ENCODE results near the gene QSOX2. TPM values are rescaled to one million over a fixed set of nuclear protein-coding genes. Genes with fewer than 3 reads are reported as not detected.

QSOX2 gene
- polyA plus RNA-seq, 2 of the 4 experiments (the other 2 are of a cell fraction): 22.3 to 30.2 TPM

DNA sequence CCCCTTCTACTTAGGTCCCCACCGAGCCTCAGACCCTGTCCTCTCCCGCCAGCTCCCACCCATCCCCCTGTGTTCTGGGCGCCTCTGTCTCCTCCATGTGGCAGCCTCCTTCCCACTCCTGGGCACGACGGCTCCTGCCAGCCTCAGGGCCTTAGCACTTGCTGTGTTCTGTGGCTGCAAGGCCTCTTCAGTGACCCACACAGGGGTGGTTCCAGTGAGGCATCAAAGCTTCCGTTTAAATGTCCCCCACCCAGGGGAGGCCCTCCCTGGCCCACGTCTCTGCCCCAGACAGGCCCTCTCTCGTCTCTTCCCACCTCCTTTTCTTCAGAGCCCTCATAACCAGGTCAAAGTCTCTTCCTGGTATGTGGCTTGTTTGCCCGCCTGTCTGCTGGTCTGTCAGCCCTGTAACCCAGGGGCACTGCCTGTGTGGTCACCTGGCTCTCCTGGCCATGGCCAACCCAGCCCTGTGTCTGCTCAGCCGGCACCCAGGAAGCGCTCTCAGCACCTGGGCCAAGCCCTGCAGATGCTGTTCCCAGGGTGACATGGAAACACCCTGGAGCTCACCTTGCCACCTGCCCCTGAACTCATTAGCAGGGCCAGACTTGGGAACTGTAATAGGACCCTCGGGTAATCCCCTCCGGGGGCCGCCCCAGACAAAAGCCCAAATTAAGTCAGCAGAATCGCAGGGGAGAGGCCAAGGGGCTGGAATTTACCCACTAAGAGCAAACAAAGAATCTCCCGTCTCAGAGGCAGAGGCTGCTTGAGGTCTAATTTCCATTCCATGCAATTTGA lies 74.4 kb downstream of the QSOX2 start:
- ChIA-PET POLR2A (no interaction called here), CTCF (interaction anchor here (0.6 to 7.5 kb wide), 34 partner anchors 9 to 346 kb away, joined by 3 to 64 read pairs (median 4); no protein-coding TSS in a partner anchor)
- WGBS (ENCODE audit: missing lambda C conversion rate): 28% methylated on average over 13 of the region's 16 CpGs
- DNase-seq (ENCODE audit: low read depth in 1 of 2, low spot score in 1 of 2) (peak in 1 of 2 experiments; percentile 28), FAIRE-seq (no peak), ATAC-seq (peak; percentile 7 to 28; a peak in 4 of 6 replicates)
- Histone ChIP-seq H3K9me3 (0 out of 3 replicates have a peak, but pooled peaks cover 3% of the 10 kb centered on the region), H3K27ac (peak overlapping the region in 1 of 2 experiments; percentile 33; a peak in 1 of 6 replicates), H3K4me2 (0 out of 3 replicates have a peak overlapping the region, but pooled peaks have one; percentile 13), H3K4me1 (peaks cover 7% of the 10 kb centered on the region; the same call in 1 of the 3 replicates), H3K4me3 (no peak overlapping the region)
- TF ChIP-seq, protein P1, sequence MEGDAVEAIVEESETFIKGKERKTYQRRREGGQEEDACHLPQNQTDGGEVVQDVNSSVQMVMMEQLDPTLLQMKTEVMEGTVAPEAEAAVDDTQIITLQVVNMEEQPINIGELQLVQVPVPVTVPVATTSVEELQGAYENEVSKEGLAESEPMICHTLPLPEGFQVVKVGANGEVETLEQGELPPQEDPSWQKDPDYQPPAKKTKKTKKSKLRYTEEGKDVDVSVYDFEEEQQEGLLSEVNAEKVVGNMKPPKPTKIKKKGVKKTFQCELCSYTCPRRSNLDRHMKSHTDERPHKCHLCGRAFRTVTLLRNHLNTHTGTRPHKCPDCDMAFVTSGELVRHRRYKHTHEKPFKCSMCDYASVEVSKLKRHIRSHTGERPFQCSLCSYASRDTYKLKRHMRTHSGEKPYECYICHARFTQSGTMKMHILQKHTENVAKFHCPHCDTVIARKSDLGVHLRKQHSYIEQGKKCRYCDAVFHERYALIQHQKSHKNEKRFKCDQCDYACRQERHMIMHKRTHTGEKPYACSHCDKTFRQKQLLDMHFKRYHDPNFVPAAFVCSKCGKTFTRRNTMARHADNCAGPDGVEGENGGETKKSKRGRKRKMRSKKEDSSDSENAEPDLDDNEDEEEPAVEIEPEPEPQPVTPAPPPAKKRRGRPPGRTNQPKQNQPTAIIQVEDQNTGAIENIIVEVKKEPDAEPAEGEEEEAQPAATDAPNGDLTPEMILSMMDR (IDR thresholded peaks at IDR 0.05): no peak
- TF ChIP-seq, protein P2, sequence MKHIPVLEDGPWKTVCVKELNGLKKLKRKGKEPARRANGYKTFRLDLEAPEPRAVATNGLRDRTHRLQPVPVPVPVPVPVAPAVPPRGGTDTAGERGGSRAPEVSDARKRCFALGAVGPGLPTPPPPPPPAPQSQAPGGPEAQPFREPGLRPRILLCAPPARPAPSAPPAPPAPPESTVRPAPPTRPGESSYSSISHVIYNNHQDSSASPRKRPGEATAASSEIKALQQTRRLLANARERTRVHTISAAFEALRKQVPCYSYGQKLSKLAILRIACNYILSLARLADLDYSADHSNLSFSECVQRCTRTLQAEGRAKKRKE (CRISPR knock-in tag; IDR thresholded peaks at IDR 0.05; ENCODE audit: low read depth): no peak
- TF ChIP-seq JUNB (IDR thresholded peaks at IDR 0.05): no peak
- TF ChIP-seq CEBPB (IDR thresholded peaks at IDR 0.05): no peak
- TF ChIP-seq ZNF302 (CRISPR knock-in tag; IDR thresholded peaks at IDR 0.05): no peak
- no peak for TF ChIP-seq SREBF2 (IDR thresholded peaks at IDR 0.05)
- TF ChIP-seq FOSB (CRISPR knock-in tag; IDR thresholded peaks at IDR 0.05): no peak
- no peak for TF ChIP-seq CHD2 (IDR thresholded peaks at IDR 0.05; ENCODE audit: low read length, partially characterized antibody)
- TF ChIP-seq HOXB5 (CRISPR knock-in tag; IDR thresholded peaks at IDR 0.05): no peak
- TF ChIP-seq RAD21 (conservative IDR thresholded peaks at IDR 0.05 in 1 of 2, IDR thresholded peaks at IDR 0.05 in 1 of 2): no peak
- TF ChIP-seq NPAS2 (CRISPR knock-in tag; IDR thresholded peaks at IDR 0.05; ENCODE audit: borderline replicate concordance): no peak
- TF ChIP-seq ZSCAN20 (CRISPR knock-in tag; IDR thresholded peaks at IDR 0.05): no peak
- TF ChIP-seq BHLHE40 (IDR thresholded peaks at IDR 0.05; ENCODE audit: low read depth, low read length): no peak
- TF ChIP-seq POLR2A (IDR thresholded peaks at IDR 0.05; ENCODE audit: low read length): no peak
- no peak for TF ChIP-seq GATA3 (IDR thresholded peaks at IDR 0.05; ENCODE audit: borderline replicate concordance)
- no peak for TF ChIP-seq FOSL2 (IDR thresholded peaks at IDR 0.05)
- TF ChIP-seq FOSL2 (CRISPR knock-in tag; IDR thresholded peaks at IDR 0.05): no peak
- no peak for TF ChIP-seq KDM5A (IDR thresholded peaks at IDR 0.05)
- no peak for TF ChIP-seq MYC (IDR thresholded peaks at IDR 0.05; ENCODE audit: borderline replicate concordance, low read length)
- TF ChIP-seq, protein P3, sequence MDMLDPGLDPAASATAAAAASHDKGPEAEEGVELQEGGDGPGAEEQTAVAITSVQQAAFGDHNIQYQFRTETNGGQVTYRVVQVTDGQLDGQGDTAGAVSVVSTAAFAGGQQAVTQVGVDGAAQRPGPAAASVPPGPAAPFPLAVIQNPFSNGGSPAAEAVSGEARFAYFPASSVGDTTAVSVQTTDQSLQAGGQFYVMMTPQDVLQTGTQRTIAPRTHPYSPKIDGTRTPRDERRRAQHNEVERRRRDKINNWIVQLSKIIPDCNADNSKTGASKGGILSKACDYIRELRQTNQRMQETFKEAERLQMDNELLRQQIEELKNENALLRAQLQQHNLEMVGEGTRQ (IDR thresholded peaks at IDR 0.05): no peak
- no peak for TF ChIP-seq HDAC2 (IDR thresholded peaks at IDR 0.05)

DNA sequence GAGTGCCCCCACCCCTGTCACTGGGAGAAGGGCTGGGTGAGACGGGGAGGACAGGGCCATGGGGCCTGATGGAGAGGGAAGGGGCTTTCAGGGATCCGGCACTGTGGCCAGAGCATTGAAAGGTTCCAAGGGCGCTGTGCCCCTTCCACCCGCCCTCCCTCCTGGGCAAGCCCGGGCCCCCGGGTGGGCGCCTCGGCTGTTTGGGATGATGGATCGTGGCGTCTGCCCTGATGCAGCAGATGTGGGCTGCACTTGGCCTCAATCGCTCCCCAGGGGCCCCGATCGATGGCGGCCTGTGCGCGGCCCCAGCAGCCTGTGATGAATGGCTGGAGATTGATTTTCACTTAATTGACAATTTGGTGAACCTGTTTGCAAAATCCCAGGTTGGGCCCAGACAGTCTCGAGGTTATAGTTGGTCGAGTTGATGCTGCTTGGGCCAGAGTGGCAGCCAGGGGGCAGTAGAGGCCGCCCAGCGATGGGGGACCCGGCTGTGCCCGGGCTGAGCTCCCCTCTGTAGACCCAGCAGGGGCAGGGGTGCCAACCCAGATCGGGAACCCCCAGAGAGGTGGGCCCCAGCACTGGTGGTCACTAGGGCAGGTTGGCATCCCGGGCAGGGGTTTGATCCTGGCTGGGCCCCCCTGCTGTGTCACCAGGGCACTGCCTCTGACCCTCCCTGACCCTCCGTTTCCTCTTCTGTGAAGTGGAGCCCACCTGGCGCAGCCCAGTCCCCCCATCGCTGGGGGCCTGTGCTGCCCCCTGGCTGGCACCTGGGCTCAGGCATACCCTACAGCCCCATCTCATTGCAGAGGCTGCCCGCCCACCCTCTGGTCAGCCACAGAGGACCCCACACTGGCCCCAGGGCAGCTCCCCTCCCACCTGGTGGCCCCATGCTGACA lies 75.4 kb downstream of the QSOX2 start:
- Histone ChIP-seq H3K27ac (peak overlapping the region in 1 of 2 experiments; percentile 33; a peak in 1 of 6 replicates), H3K4me2 (no peak overlapping the region), H3K4me1 (peaks cover 7% of the 10 kb centered on the region; the same call in 1 of the 3 replicates), H3K9me3 (0 out of 3 replicates have a peak, but pooled peaks cover 3% of the 10 kb centered on the region), H3K4me3 (no peak overlapping the region)
- TF ChIP-seq EP300 (IDR thresholded peaks at IDR 0.05): no peak
- TF ChIP-seq SMC3 (IDR thresholded peaks at IDR 0.05): peak; percentile 69
- TF ChIP-seq, protein P1 (IDR thresholded peaks at IDR 0.05): peak; percentile 72
- TF ChIP-seq RAD21 (conservative IDR thresholded peaks at IDR 0.05 in 1 of 2, IDR thresholded peaks at IDR 0.05 in 1 of 2): peak; percentile 69 to 75
- FAIRE-seq: no peak
- peak; percentile 67 to 92; a peak in 5 of 6 replicates for ATAC-seq
- ChIA-PET POLR2A (no interaction called here), CTCF (interaction anchor here (0.5 to 7.5 kb wide), 33 partner anchors 10 to 345 kb away, joined by 3 to 64 read pairs (median 4); no protein-coding TSS in a partner anchor)
- DNase-seq (ENCODE audit: low read depth in 1 of 2, low spot score in 1 of 2): peak; percentile 36 to 61
- WGBS (ENCODE audit: missing lambda C conversion rate): 32% methylated on average over 26 of the region's 28 CpGs
